ENCODE data around the gene NCOA7.

NCOA7 gene

GRCh38 chr6:125979101-125979500 is 188.3 kb downstream of the NCOA7 start:
- DNase-seq = no peak

Measured in right kidney (tissue), 1 donor.